GM12878 (cell line): Measurements from ENCODE around the gene MOXD1.

Experiments
- BACH1 ChIP-seq: fragments of 450-650 bp; IDR thresholded peaks from 2 replicates; pipeline ENCODE4 v1.6.1; 2017; ENCODE audit warnings: mild to moderate bottlenecking, borderline replicate concordance
- CBX3 ChIP-seq: fragments of 200-600 bp; sonication (generic); IDR thresholded peaks from 2 replicates; pipeline ENCODE4 v1.6.1; 2016; ENCODE audit warnings: low read depth, borderline replicate concordance
- CEBPB ChIP-seq, 2 experiments: fragments of 150-350 bp in 1 of 2; IDR thresholded peaks; 2 replicates each; pipeline ENCODE4 v1.6.1; 2012 to 2014; ENCODE audit warnings: low read depth in 2 of 2, low read length in 2 of 2, borderline replicate concordance in 1 of 2, inconsistent platforms in 1 of 2
- CREM ChIP-seq: IDR thresholded peaks from 2 replicates; pipeline ENCODE4 v1.6.1; 2014; ENCODE audit warnings: antibody characterized with exemption, low read depth
- NR2C2 ChIP-seq: IDR thresholded peaks from 2 replicates; pipeline ENCODE4 v1.6.1; 2011; ENCODE audit warnings: borderline replicate concordance, low read depth; ENCODE audit not compliant: control insufficient read depth, insufficient read length
- POLR2A ChIP-seq: IDR thresholded peaks from 2 replicates; pipeline ENCODE4 v1.6.1; 2011; ENCODE audit warnings: low read depth, mild to moderate bottlenecking, low read length
- RAD21 ChIP-seq: IDR thresholded peaks from 2 replicates; pipeline ENCODE4 v1.6.1; 2011; ENCODE audit warnings: mild to moderate bottlenecking, low read depth, low read length, moderate library complexity; ENCODE audit not compliant: insufficient read depth
- RBBP5 ChIP-seq: fragments of 200-600 bp; sonication (generic); conservative IDR thresholded peaks from 2 replicates; pipeline ENCODE4 v1.6.1; 2016
- RCOR1 ChIP-seq: conservative IDR thresholded peaks from 2 replicates; pipeline ENCODE4 v1.6.1; 2012; ENCODE audit warnings: low read depth, low read length, improper control_type of control experiment
- TF ChIP-seq, protein P1 (sequence below): IDR thresholded peaks from 2 replicates; pipeline ENCODE4 v1.6.1; 2011; ENCODE audit warnings: borderline replicate concordance, low read depth, mild to moderate bottlenecking, moderate library complexity, mixed read lengths, low read length; ENCODE audit not compliant: insufficient read depth; ENCODE audit errors: extremely low read length
- TF ChIP-seq, protein P2 (sequence below), 3 experiments: IDR thresholded peaks in 2 of 3; conservative IDR thresholded peaks in 1 of 3; 2 replicates each; pipeline ENCODE4 v1.5.1; 2011; ENCODE audit warnings: low read depth in 3 of 3, low read length in 3 of 3, mild to moderate bottlenecking in 3 of 3, control low read depth in 2 of 3, moderate library complexity in 2 of 3, inconsistent platforms in 1 of 3, mixed read lengths in 1 of 3; ENCODE audit not compliant: control insufficient read depth in 2 of 3, insufficient read depth in 1 of 3; ENCODE audit errors: extremely low read depth in 1 of 3
- TF ChIP-seq, protein P3 (sequence below): IDR thresholded peaks from 2 replicates; pipeline ENCODE4 v1.6.1; 2012; ENCODE audit warnings: low read depth, low read length, improper control_type of control experiment
- TF ChIP-seq, protein P4 (sequence below): fragments of 450-650 bp; formaldehyde crosslinking; IDR thresholded peaks from 2 replicates; pipeline ENCODE4 v1.5.0; 2022; ENCODE audit warnings: mild to moderate bottlenecking, missing genetic modification characterization

DNA sequence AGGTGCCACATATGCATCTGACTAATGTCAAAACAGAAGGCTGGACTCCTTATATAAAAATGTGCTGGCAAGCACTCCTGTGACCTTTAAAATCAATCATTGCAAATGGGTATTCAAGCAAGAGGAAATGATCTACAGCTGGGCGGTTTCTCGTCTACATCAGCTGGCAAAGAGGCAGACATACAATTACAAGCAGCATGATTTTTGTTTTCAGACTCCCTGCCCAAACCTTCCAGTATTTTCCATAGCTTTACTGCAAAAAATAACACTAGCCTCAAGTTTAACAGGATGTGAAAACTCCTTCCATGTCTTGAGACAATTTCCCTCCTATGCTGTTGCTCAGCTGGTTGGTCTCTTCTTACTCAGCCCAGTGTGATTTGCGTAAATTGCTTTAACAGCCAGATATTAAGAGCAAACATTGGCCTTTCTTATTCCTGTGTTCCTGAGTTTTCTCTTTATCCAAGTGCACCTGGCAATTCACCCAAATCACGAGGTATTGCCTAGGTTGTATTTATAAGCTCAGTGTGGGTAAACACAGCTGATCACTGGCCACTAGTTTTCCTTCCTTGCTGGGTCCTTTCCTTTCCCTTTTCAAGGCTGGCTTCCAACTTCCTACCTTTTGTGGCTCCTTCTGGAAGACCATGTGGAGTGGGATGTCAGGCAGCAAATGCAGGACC, 130.4 kb downstream of the MOXD1 start:
- TF ChIP-seq CBX3 = no peak
- TF ChIP-seq, protein P1, sequence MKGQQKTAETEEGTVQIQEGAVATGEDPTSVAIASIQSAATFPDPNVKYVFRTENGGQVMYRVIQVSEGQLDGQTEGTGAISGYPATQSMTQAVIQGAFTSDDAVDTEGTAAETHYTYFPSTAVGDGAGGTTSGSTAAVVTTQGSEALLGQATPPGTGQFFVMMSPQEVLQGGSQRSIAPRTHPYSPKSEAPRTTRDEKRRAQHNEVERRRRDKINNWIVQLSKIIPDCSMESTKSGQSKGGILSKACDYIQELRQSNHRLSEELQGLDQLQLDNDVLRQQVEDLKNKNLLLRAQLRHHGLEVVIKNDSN = no peak
- TF ChIP-seq, protein P2, sequence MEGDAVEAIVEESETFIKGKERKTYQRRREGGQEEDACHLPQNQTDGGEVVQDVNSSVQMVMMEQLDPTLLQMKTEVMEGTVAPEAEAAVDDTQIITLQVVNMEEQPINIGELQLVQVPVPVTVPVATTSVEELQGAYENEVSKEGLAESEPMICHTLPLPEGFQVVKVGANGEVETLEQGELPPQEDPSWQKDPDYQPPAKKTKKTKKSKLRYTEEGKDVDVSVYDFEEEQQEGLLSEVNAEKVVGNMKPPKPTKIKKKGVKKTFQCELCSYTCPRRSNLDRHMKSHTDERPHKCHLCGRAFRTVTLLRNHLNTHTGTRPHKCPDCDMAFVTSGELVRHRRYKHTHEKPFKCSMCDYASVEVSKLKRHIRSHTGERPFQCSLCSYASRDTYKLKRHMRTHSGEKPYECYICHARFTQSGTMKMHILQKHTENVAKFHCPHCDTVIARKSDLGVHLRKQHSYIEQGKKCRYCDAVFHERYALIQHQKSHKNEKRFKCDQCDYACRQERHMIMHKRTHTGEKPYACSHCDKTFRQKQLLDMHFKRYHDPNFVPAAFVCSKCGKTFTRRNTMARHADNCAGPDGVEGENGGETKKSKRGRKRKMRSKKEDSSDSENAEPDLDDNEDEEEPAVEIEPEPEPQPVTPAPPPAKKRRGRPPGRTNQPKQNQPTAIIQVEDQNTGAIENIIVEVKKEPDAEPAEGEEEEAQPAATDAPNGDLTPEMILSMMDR (IDR thresholded peaks at IDR 0.05 in 2 of 3, conservative IDR thresholded peaks at IDR 0.05 in 1 of 3; ENCODE audit: control insufficient read depth in 2 of 3, extremely low read depth in 1 of 3, insufficient read depth in 1 of 3, low read depth in 3 of 3, low read length in 3 of 3) = no peak
- no peak for TF ChIP-seq POLR2A
- TF ChIP-seq CREM = no peak
- no peak for TF ChIP-seq CEBPB (IDR thresholded peaks at IDR 0.05; ENCODE audit: borderline replicate concordance in 1 of 2, low read depth in 2 of 2, low read length in 2 of 2)
- no peak for TF ChIP-seq RBBP5
- TF ChIP-seq, protein P3, sequence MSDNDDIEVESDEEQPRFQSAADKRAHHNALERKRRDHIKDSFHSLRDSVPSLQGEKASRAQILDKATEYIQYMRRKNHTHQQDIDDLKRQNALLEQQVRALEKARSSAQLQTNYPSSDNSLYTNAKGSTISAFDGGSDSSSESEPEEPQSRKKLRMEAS = no peak
- no peak for TF ChIP-seq RAD21
- TF ChIP-seq, protein P4, sequence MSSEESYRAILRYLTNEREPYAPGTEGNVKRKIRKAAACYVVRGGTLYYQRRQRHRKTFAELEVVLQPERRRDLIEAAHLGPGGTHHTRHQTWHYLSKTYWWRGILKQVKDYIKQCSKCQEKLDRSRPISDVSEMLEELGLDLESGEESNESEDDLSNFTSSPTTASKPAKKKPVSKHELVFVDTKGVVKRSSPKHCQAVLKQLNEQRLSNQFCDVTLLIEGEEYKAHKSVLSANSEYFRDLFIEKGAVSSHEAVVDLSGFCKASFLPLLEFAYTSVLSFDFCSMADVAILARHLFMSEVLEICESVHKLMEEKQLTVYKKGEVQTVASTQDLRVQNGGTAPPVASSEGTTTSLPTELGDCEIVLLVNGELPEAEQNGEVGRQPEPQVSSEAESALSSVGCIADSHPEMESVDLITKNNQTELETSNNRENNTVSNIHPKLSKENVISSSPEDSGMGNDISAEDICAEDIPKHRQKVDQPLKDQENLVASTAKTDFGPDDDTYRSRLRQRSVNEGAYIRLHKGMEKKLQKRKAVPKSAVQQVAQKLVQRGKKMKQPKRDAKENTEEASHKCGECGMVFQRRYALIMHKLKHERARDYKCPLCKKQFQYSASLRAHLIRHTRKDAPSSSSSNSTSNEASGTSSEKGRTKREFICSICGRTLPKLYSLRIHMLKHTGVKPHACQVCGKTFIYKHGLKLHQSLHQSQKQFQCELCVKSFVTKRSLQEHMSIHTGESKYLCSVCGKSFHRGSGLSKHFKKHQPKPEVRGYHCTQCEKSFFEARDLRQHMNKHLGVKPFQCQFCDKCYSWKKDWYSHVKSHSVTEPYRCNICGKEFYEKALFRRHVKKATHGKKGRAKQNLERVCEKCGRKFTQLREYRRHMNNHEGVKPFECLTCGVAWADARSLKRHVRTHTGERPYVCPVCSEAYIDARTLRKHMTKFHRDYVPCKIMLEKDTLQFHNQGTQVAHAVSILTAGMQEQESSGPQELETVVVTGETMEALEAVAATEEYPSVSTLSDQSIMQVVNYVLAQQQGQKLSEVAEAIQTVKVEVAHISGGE = no peak
- TF ChIP-seq BACH1 = no peak
- TF ChIP-seq RCOR1 = no peak
- TF ChIP-seq NR2C2 = no peak
